ENCODE measurements around the gene DDX1. TPM values are rescaled to one million over a fixed set of nuclear protein-coding genes. Genes with fewer than 3 reads are reported as not detected.
"Not testable (repeated sequence)": the region's sequence is repeated elsewhere in the genome, so short reads cannot be mapped to it uniquely, and the experiment has no call there.

Gene DDX1
- total RNA-seq: 10 to 100 TPM; 48.7 to 60.0 (median 55.1) TPM

DNA sequence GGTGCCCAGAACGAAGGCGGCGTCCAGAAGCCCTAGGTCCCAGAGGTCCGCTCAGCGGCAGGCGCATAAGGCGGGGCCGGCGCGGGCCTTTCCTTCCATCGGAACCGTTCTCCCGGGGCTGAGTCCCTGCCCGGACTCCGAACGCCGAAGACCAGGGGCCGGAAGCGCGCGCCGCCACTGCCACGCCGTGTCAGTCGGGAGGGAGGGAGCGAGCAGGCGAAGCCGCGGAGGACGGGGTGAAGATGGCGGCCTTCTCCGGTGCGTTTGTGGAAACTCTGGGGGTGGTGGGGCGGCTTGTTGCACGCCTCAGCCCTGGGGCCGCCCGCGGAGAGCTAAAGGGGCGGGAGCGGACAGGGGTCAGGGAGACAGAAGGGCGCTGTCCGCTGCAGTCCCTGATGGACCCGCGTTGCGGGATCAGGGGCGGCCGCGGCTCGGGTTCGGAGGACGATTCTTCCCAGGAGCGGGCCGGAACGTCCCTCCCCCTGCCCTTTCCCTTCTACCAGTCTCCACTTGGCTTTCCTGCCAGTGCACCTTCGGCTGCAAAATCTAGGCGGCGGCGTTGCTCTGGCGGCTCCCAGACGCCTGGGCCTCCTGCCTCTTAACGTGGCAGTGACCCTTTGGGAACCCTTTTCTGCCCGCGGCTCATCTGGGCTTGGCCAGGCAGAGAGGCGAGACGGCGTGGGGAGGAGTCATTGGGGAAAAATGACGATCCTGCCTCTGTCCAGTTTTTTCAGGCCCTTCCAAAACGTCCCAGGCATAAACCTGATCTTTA lies at the start of gene DDX1:
DDX1 (plus strand) TSS at position 177 of the 772 bp plus-strand sequence; CDS start at position 243, 66 bp downstream.
- TF ChIP-seq, protein P1, sequence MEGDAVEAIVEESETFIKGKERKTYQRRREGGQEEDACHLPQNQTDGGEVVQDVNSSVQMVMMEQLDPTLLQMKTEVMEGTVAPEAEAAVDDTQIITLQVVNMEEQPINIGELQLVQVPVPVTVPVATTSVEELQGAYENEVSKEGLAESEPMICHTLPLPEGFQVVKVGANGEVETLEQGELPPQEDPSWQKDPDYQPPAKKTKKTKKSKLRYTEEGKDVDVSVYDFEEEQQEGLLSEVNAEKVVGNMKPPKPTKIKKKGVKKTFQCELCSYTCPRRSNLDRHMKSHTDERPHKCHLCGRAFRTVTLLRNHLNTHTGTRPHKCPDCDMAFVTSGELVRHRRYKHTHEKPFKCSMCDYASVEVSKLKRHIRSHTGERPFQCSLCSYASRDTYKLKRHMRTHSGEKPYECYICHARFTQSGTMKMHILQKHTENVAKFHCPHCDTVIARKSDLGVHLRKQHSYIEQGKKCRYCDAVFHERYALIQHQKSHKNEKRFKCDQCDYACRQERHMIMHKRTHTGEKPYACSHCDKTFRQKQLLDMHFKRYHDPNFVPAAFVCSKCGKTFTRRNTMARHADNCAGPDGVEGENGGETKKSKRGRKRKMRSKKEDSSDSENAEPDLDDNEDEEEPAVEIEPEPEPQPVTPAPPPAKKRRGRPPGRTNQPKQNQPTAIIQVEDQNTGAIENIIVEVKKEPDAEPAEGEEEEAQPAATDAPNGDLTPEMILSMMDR (IDR thresholded peaks at IDR 0.05): no peak
- ATAC-seq (ENCODE audit: low FRiP score) (peak; percentile 98), DNase-seq (ENCODE audit: low spot score) (peak; percentile 45)

- DNase-seq (ENCODE audit: low spot score); ATAC-seq (ENCODE audit: low FRiP score): not testable (repeated sequence)
These were observed 49.4 kb upstream of the DDX1 start for GRCh38 chr2:15542269-15542668.

DNA sequence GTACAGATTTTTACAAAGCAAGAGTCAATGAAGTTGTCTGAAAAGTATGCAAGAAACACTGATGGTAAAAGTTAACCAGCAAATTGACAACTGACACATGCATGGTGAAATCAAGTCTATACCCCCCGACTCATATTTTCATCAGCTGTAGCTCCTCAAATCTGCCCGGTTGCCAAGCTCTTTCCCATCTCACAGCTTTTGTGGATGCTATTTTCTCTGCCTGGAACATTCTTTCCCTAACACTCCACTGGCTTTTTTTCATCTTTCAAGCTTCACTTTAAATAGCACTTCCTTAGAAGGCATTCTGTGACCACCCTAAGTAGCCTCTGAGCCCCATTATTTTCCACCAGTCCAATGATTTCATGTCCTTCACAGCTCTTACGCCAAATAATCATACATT lies 48.6 kb upstream of the DDX1 start:
- DNase-seq (ENCODE audit: low spot score) (no peak), ATAC-seq (ENCODE audit: low FRiP score) (no peak)
- TF ChIP-seq, protein P1 (IDR thresholded peaks at IDR 0.05): no peak

- no peak for DNase-seq (ENCODE audit: low spot score)
- TF ChIP-seq, protein P1 (IDR thresholded peaks at IDR 0.05): no peak
- no peak for ATAC-seq (ENCODE audit: low FRiP score)
These were observed 48.1 kb upstream of the DDX1 start for GRCh38 chr2:15543541-15543940.

DNA sequence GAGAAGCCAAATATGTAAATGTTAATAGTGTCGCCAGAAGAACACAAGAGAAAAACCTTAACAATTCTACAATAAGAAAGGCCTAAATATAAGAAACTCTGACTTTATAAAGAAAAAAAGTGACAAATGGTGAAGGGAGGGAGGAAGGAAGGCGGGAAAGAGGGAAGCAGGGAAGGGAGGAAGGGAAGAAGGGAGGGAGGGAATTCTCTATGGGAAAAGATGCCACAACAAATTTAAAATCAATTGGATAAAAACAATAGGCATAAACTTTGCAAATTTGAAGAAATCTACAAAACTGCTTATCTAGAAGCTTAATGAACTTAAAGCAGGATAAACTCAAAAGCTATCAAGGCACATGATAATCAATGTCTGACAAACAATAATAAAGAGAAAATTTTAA lies 47.4 kb upstream of the DDX1 start:
- DNase-seq (ENCODE audit: low spot score) (no peak), ATAC-seq (ENCODE audit: low FRiP score) (no peak)
- TF ChIP-seq, protein P1 (IDR thresholded peaks at IDR 0.05): no peak

GRCh38 chr2:15546297-15547098 lies 45.2 kb upstream of the DDX1 start:
- TF ChIP-seq, protein P1 (IDR thresholded peaks at IDR 0.05): no peak
- ATAC-seq (ENCODE audit: low FRiP score) (no peak), DNase-seq (ENCODE audit: low spot score) (no peak)

DNA sequence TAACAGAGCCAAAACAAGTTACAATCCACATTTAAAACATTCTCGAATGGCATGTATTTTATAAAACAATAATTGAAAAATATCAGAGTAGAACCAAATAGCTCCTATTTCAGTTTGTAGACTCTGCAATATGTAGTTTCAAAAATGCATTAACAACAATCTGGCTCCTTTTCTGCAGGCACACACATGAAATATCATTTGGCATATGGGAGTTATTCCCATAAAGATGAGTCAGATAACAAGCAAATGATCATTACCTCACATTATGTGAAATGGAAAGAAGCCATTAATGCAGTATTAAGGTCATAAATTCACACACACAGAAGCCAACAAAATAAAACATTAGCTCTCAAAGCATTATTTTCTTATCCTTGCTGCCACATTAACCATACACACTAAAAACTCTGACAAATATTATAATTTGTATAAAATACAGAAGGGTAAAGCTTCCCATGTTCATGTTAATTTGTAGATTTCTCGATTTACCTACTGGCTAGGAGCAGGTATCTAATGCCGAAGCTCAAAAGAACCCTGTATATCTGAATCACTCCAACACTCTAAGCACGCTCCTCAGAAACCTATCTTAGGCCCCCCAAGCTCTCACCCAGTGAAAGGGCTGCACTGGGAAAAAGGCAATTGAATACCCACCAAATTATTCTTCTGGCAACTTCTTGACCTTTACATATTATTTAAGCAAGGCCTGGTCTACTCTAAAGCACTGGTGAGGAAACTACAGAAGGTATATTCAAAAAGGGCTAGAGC lies 44.4 kb upstream of the DDX1 start:
- ATAC-seq (ENCODE audit: low FRiP score): no peak
- TF ChIP-seq, protein P1 (IDR thresholded peaks at IDR 0.05): no peak

More for the DNA sequence above, 44.4 kb upstream of the DDX1 start:
- DNase-seq (ENCODE audit: low spot score): no peak

All from omental fat pad (tissue), 4 donors.